Measurements from ENCODE around the gene ANKRD36C. TPM values are rescaled to one million over a fixed set of nuclear protein-coding genes. Genes with fewer than 3 reads are reported as not detected.

Gene ANKRD36C
- total RNA-seq (ENCODE audit: low replicate concordance), result 24.8 and 25.1 TPM in 2 replicates

DNA sequence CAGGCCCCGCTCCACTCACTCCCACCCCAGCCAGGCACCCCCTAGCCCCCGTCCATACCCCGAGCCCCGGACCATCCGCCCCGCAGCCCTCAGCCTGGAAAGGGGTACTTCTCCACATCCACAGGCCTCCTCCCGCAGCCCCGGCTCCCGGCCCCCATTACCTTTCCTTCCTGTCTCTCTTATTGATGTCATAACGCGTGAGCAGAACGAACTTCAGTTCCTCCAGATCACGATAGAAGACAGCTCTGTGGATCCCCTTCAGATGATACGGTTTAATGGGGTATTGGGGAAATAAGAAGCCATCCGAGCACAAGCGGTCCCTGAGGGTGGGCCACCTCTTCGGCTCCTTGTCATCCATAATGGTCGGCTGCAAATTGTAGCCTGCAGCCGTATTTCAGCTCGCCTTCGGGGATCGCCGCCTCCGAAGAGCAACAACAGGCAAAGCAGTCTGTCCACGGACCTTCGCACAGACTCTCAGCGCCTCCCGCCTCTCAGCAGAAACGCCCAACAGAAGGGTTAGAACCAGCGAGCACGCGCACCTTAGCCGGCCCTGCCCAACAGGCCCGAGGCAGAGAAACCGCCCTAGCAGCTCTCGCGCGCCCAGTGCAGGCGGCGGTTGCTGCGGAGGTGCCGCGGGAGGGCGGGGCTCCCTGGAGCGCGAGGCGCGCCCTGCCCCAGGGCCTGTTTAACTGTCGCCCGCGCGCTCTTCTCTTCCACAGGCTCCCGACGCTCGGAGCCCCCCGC is at the start of gene ANKRD36C:
Gene ANKRD36C, minus strand, starts transcription at position 474 of the 744 bp plus-strand sequence. Its CDS starts 116 bp downstream, at position 358.

DNA sequence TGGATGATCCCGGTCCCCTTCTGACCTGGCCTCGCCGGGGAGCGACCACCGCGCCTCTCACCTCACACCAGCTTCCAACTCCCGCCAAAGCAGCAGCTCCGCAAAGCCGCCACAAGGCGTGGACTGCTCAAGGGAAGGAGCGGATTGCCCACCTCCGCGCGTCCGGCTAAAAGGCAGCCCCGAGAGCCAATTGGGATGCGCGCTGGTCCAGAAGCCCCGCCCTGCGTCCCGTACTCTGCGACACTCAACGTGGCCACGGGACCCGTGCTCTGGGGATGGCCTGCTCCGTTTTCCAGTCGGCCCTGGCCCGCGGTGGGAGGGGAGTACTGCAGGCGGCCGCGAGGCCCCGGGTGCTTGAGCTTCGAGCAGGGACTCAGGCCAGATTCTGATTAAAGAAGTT is 43.2 kb upstream of the ANKRD36C start, which contains the start of gene GPAT2:
Gene GPAT2, minus strand, starts transcription at position 125 of the 400 bp plus-strand sequence. CDS start 2,557 bp downstream, outside the sequence.

Other genes starting within 250 kb of the ANKRD36C start
- gene GPAT2, start 43.1 kb upstream of the ANKRD36C start, total RNA-seq (ENCODE audit: low replicate concordance), result 1.9 and 12.7 TPM in 2 replicates
- 3.5 TPM in 1 of 2 replicates, not detected in the other for gene ADRA2B, start 124.7 kb upstream of the ANKRD36C start, total RNA-seq (ENCODE audit: low replicate concordance)
- not detected in 2 replicates for gene ASTL, start 146.7 kb upstream of the ANKRD36C start, total RNA-seq (ENCODE audit: low replicate concordance)
- gene DUSP2, start 153.6 kb upstream of the ANKRD36C start, total RNA-seq (ENCODE audit: low replicate concordance), result 0.12 and 0.38 TPM in 2 replicates
- 82.5 and 111 TPM in 2 replicates for gene STARD7, start 217.0 kb upstream of the ANKRD36C start, total RNA-seq (ENCODE audit: low replicate concordance)